Caco-2 (cell line): ENCODE data around the gene POLR3B. TPM values are rescaled to one million over a fixed set of nuclear protein-coding genes. Genes with fewer than 3 reads are reported as not detected.

Experiments
- BruUV-seq: library from RNA; stranded (reverse); fragments of 400-500 nt; replicated peaks from 2 replicates; lab custom pipeline; 2021; lab: Mats Ljungman, UMichigan
- CTCF ChIA-PET: fragments of 300-600 bp; sonication (Branson Sonifier 250); formaldehyde crosslinking; loops from one replicate; lab custom pipeline; 2022; ENCODE audit warnings: antibody characterized with exemption; lab: Charles Lee
- POLR2A ChIA-PET: fragments of 300-600 bp; sonication (Branson Sonifier 250); formaldehyde crosslinking; loops from one replicate; lab custom pipeline; 2022; ENCODE audit warnings: antibody characterized with exemption; lab: Charles Lee
- DNase-seq, 2 experiments: peaks; one replicate each; pipeline versions ENCODE4 v3.0.0 to v3.0.0-alpha.2; 2020 to 2022
- H3K27me3 ChIP-seq: replicated peaks from 2 replicates; pipeline ENCODE4 v1.6.0; 2011; ENCODE audit warnings: low read length; ENCODE audit not compliant: control insufficient read depth, insufficient read depth
- H3K36me3 ChIP-seq: 2 replicates; pipeline ENCODE4 v1.5.1; 2011; ENCODE audit warnings: low read length; ENCODE audit not compliant: control insufficient read depth, insufficient read depth
- H3K4me1 ChIP-seq: fragments of 250-450 bp; sonication (Bioruptor Pico); 2 replicates; pipeline ENCODE4 v1.5.1; 2020; ENCODE audit warnings: mild to moderate bottlenecking
- H3K4me3 ChIP-seq: 2 replicates; pipeline ENCODE4 v1.5.1; 2011; ENCODE audit warnings: low read depth, mild to moderate bottlenecking, control low read depth, low read length
- H3K9me3 ChIP-seq: fragments of 250-450 bp; sonication (Bioruptor Pico); 2 replicates; pipeline ENCODE4 v1.5.1; 2020; ENCODE audit warnings: mild to moderate bottlenecking, moderate library complexity
- H3K27ac Mint-ChIP-seq: one replicate; pipeline ENCODE4 v1.8.0; 2022; ENCODE audit warnings: mixed read lengths; ENCODE audit not compliant: unreplicated experiment
- H3K27me3 Mint-ChIP-seq: one replicate; pipeline ENCODE4 v1.8.0; 2022; ENCODE audit warnings: mixed read lengths; ENCODE audit not compliant: insufficient read depth, unreplicated experiment
- H3K36me3 Mint-ChIP-seq: one replicate; pipeline ENCODE4 v1.8.0; 2022; ENCODE audit warnings: mild to moderate bottlenecking, mixed read lengths; ENCODE audit not compliant: insufficient read depth, unreplicated experiment
- H3K4me1 Mint-ChIP-seq: one replicate; pipeline ENCODE4 v1.8.0; 2022; ENCODE audit warnings: low read depth, mixed read lengths; ENCODE audit not compliant: unreplicated experiment
- H3K4me3 Mint-ChIP-seq: one replicate; pipeline ENCODE4 v1.8.0; 2022; ENCODE audit warnings: mild to moderate bottlenecking, moderate library complexity, mixed read lengths; ENCODE audit not compliant: unreplicated experiment
- H3K9me3 Mint-ChIP-seq: one replicate; pipeline ENCODE4 v1.8.0; 2022; ENCODE audit warnings: mixed read lengths; ENCODE audit not compliant: unreplicated experiment
- CTCF ChIP-seq, 2 experiments: fragments of 200-600 bp in 1 of 2; IDR thresholded peaks; 1 replicate in 1 of 2; 2 replicates in 1 of 2; pipeline versions ENCODE4 v1.5.1 to v1.8.0; 2011 to 2022; ENCODE audit warnings: antibody characterized with exemption in 1 of 2, control low read depth in 1 of 2, inconsistent platforms in 1 of 2, low read depth in 1 of 2, low read length in 1 of 2, mild to moderate bottlenecking in 1 of 2, moderate library complexity in 1 of 2; ENCODE audit not compliant: insufficient read depth in 1 of 2, severe bottlenecking in 1 of 2, unreplicated experiment in 1 of 2
- intact Hi-C: fragments of 100-400 bp; cut with micrococcal nuclease; formaldehyde crosslinking; loops from one replicate; pipeline ENCODE4 v1.10.0; 2022; ENCODE audit not compliant: unreplicated experiment
- total RNA-seq: library from RNA; stranded (reverse); gene quantifications from 2 replicates; pipeline ENCODE4 v1.2.3, GENCODE V29; 2022

The POLR3B gene
- total RNA-seq, 1 experiment from 2014 or later: 13.9 TPM

- ChIA-PET CTCF (no interaction called here), POLR2A (no interaction called here)
- Histone ChIP-seq H3K4me1 (0 out of 2 replicates have a peak, but pooled peaks cover 10% of the 10 kb centered on the region), H3K4me3 (no peak overlapping the region), H3K36me3 (no peaks in the 10 kb centered on the region), H3K27me3 (no peaks in the 10 kb centered on the region), H3K9me3 (no peaks in the 10 kb centered on the region)
- no peak overlapping the region for H3K4me3 Mint-ChIP-seq
- no peaks in the 10 kb centered on the region for H3K9me3 Mint-ChIP-seq
- H3K27me3 Mint-ChIP-seq: no peaks in the 10 kb centered on the region
- peaks cover 30% of the 10 kb centered on the region for H3K36me3 Mint-ChIP-seq
- peaks cover 15% of the 10 kb centered on the region for H3K4me1 Mint-ChIP-seq
- intact Hi-C loops: no loop called here
- no TSS peak for BruUV-seq
- H3K27ac Mint-ChIP-seq: no peak overlapping the region
- DNase-seq: no peak
- no peak for TF ChIP-seq CTCF (IDR thresholded peaks at IDR 0.05; ENCODE audit: insufficient read depth in 1 of 2, low read depth in 1 of 2, low read length in 1 of 2, severe bottlenecking in 1 of 2, unreplicated experiment in 1 of 2)
Observed at GRCh38 chr12:106415134-106415533, 57.6 kb downstream of the POLR3B start.

DNA sequence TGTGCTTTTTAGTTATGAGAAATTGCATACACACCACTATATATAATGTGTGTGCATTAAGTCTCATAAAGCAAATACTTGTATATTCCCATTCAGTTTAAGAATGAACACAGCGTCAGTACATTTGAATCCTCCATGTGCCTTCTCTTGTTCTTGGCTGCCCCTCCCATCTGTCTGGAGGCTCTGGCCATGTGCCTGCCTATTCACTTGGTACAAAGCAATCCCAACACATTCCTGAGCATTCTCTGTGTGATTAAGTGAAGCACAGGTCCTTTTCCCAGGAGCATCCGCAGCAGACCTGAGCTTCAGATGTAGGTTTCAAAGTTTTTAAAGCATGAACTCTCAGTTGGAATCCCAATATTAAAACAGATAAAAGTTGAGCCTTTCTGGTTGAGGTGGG is 58.7 kb downstream of the POLR3B start:
- intact Hi-C loops: no loop called here
- Mint-ChIP-seq H3K27ac (no peak overlapping the region), H3K9me3 (no peaks in the 10 kb centered on the region), H3K4me3 (no peak overlapping the region), H3K27me3 (no peaks in the 10 kb centered on the region), H3K4me1 (peaks cover 15% of the 10 kb centered on the region), H3K36me3 (peaks cover 25% of the 10 kb centered on the region)
- no peak for DNase-seq
- Histone ChIP-seq H3K36me3 (no peaks in the 10 kb centered on the region), H3K4me3 (no peak overlapping the region), H3K27me3 (no peaks in the 10 kb centered on the region), H3K9me3 (no peaks in the 10 kb centered on the region), H3K4me1 (0 out of 2 replicates have a peak, but pooled peaks cover 10% of the 10 kb centered on the region)
- no TSS peak for BruUV-seq
- ChIA-PET CTCF (no interaction called here), POLR2A (no interaction called here)
- no peak for TF ChIP-seq CTCF (IDR thresholded peaks at IDR 0.05; ENCODE audit: insufficient read depth in 1 of 2, low read depth in 1 of 2, low read length in 1 of 2, severe bottlenecking in 1 of 2, unreplicated experiment in 1 of 2)

- TF ChIP-seq CTCF (IDR thresholded peaks at IDR 0.05; ENCODE audit: insufficient read depth in 1 of 2, low read depth in 1 of 2, low read length in 1 of 2, severe bottlenecking in 1 of 2, unreplicated experiment in 1 of 2): no peak
- POLR2A ChIA-PET: no interaction called here
Observed at GRCh38 chr12:106417926-106418910, 60.7 kb downstream of the POLR3B start.

More at GRCh38 chr12:106417926-106418910, 60.7 kb downstream of the POLR3B start:
- no peak overlapping the region for H3K27ac Mint-ChIP-seq
- DNase-seq: no peak
- H3K4me1 Mint-ChIP-seq: peaks cover 19% of the 10 kb centered on the region
- no peaks in the 10 kb centered on the region for H3K36me3 ChIP-seq
- H3K4me3 ChIP-seq: no peak overlapping the region
- no peak overlapping the region for H3K4me3 Mint-ChIP-seq
- no peaks in the 10 kb centered on the region for H3K27me3 Mint-ChIP-seq
- H3K36me3 Mint-ChIP-seq: peaks cover 23% of the 10 kb centered on the region
- peaks cover 14% of the 10 kb centered on the region; the same call in 1 of the 2 replicates for H3K4me1 ChIP-seq
- H3K9me3 Mint-ChIP-seq: no peaks in the 10 kb centered on the region
- H3K27me3 ChIP-seq: no peaks in the 10 kb centered on the region
- no peaks in the 10 kb centered on the region for H3K9me3 ChIP-seq
- no TSS peak for BruUV-seq
- CTCF ChIA-PET: interaction anchor here (0.5 kb wide), 1 partner anchor 453 kb away, joined by 3 read pairs; no protein-coding TSS in a partner anchor
- intact Hi-C loops: no loop called here
